NB4 (cell line): ENCODE measurements around the gene FPR1.

ENCODE experiments used
- DNase-seq: peaks from one replicate; pipeline ENCODE4 v3.0.0; 2010; ENCODE audit warnings: low read depth
- H3K4me3 ChIP-seq: one replicate; pipeline ENCODE4 v1.5.1; 2011; ENCODE audit warnings: mild to moderate bottlenecking, low read depth, low read length, moderate library complexity
- CTCF ChIP-seq: IDR thresholded peaks from one replicate; pipeline ENCODE4 v1.5.1; 2012; ENCODE audit warnings: low read depth, low read length
- MAX ChIP-seq: IDR thresholded peaks from 2 replicates; pipeline ENCODE4 v1.6.1; 2011; ENCODE audit warnings: low read depth, low read length
- MYC ChIP-seq: IDR thresholded peaks from 2 replicates; pipeline ENCODE4 v1.6.1; 2011; ENCODE audit warnings: low read depth, low read length
- POLR2A ChIP-seq: IDR thresholded peaks from 2 replicates; pipeline ENCODE4 v1.6.1; 2011; ENCODE audit warnings: mild to moderate bottlenecking; ENCODE audit not compliant: insufficient read length; ENCODE audit errors: extremely low read depth

Gene FPR1

GRCh38 chr19:51755571-51755970 is 3.9 kb upstream of the FPR1 start:
- no peak for DNase-seq
- TF ChIP-seq CTCF, result no peak
- no peak for TF ChIP-seq MYC
- TF ChIP-seq POLR2A, result no peak
- TF ChIP-seq MAX, result no peak
- no peak overlapping the region for H3K4me3 ChIP-seq

- no peak for TF ChIP-seq POLR2A
- no peak for TF ChIP-seq MAX
- no peak for TF ChIP-seq CTCF
- TF ChIP-seq MYC, result no peak
- no peak for DNase-seq
These were observed 3.1 kb upstream of the FPR1 start for GRCh38 chr19:51754770-51755169.

GRCh38 chr19:51754109-51754508 is 2.4 kb upstream of the FPR1 start:
- TF ChIP-seq POLR2A (no peak), MAX (no peak), CTCF (no peak), MYC (no peak)
- no peak overlapping the region for H3K4me3 ChIP-seq
- no peak for DNase-seq

More at GRCh38 chr19:51754770-51755169, 3.1 kb upstream of the FPR1 start:
- H3K4me3 ChIP-seq, result no peak overlapping the region

- DNase-seq, result no peak
- TF ChIP-seq MAX, result no peak
- TF ChIP-seq POLR2A, result no peak
- no peak for TF ChIP-seq MYC
- TF ChIP-seq CTCF, result no peak
- H3K4me3 ChIP-seq, result no peak overlapping the region
These were observed 1.1 kb downstream of the FPR1 start for GRCh38 chr19:51750400-51751094.

GRCh38 chr19:51749979-51750378 is 1.7 kb downstream of the FPR1 start:
- DNase-seq, result no peak
- no peak for TF ChIP-seq MAX
- TF ChIP-seq MYC, result no peak
- no peak for TF ChIP-seq CTCF
- no peak for TF ChIP-seq POLR2A
- no peak overlapping the region for H3K4me3 ChIP-seq
